ENCODE results near the gene CCDC157.
"Not testable (repeated sequence)": the region's sequence is repeated elsewhere in the genome, so short reads cannot be mapped to it uniquely, and the experiment has no call there.

CCDC157 gene

DNA sequence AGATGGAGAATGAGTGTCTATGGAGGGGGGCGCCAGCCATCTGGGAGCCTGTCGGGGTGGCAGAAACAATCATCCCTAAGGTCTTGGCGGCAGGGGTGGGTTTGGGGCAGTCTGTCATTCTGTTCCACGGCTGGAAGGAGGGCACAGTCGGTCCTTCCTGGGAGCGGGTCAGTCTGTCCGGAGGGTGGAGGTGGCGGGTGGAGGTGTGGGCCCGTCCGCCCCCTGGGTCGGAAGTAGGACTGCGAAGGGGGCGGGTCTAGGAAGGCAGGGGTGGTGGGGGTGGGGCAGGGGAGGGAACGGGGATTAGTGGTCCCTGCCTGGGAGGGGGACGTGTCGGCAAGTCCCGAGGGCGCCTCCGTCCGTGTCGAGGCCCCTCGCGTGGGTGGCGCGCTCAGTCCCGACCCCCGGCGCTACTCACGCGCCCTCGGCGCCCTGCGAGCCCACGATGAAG lies 30.5 kb upstream of the CCDC157 start:
- peak; percentile 23 for DNase-seq

DNA sequence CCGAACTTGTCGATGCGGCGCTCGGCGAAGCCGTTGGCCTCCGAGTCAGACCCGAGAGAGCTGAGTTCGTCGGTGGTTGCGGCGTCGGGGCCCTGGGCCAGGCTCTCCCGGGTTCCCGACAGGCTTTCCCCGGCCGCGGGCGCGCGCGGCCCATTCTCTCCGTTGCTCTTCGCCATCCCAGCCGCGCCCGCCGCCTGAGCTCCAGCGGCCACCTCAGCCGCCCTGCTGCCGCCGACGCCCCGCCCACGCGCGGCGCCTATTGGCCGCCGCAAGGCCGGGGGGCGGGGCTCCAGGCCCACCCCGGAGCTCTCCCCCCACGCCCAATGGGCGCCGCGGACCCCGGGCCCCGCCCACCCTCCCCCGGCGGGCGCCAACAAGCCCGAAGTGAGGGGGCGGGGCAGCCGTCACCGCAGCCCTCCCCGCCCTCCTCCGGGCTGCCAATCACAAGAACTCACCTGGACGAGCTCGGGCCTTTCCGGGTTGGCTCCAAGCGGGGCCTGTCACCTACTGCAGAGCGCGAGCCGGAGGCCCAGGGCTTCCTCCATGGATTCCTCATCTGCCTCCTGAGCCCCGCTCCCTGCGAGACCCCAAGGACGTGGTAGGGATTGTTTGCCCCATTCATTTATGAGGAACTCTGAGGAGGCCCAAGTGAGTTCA lies 30.0 kb upstream of the CCDC157 start, which contains the start of gene TBC1D10A:
Gene TBC1D10A (minus strand): TSS at position 236 of the 657 bp plus-strand sequence. CDS start 60 bp downstream, at position 176.
- DNase-seq: peak; percentile 92

GRCh38 chr22:30327864-30328345 lies 28.9 kb upstream of the CCDC157 start:
- no peak for DNase-seq

- DNase-seq: no peak
These were observed 28.2 kb upstream of the CCDC157 start for GRCh38 chr22:30328466-30329049.

DNA sequence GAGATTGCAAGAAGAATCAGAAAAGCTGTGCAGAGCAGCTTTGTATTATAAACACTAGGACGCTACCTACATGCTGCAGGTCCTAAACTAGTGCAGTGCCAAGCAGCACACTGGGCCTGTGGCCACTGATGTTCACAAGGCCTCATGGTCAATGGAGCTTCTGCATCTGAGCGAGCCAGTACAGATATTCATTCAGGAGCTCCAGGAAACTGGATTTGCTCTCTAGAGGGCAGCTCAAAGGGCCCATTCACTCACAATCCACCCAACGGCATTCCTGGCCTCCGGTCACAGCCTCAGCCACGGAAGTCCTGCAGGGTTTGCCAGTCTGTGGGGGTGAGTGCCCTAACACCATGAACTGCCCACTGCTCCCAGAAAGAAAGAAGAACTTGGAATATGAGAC lies 24.3 kb upstream of the CCDC157 start:
- DNase-seq: no peak

DNA sequence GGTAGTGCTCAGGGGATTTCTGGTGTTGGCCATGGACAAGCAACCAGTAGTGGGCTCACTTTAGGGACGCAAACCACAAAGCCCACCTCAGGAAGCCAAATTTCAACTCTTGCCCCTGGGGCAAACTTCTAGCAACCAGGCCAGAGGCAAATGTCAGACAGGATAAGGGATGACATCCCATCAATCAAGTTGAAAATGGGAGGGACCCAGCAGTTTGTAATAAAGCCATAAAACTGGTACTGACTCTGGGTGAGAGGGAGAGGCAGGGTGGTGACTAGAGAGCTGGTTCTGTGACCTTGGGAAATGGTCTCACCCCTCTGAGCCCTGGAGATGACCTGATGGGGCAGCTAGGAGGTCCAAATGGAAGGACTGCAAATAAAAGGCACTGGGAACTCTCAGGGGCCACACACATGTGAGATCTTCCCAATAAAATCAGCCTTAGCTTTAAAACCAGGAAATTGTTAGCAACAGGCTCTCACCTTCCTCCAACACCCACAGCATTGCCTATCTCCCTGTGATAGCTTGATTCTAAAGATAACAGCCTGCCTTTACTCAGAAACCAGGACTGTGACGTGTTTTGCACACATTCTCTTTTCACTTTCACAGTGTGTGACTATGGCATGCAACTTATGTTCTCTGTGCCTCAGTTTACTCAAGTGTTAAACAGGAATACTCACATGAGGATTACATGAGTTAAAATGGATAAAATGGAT lies 23.7 kb upstream of the CCDC157 start:
- no peak for DNase-seq

- no peak for DNase-seq
These were observed 23.1 kb upstream of the CCDC157 start for GRCh38 chr22:30333707-30334087.

GRCh38 chr22:30334646-30335045 lies 22.2 kb upstream of the CCDC157 start:
- DNase-seq: no peak

- DNase-seq: no peak
These were observed 21.6 kb upstream of the CCDC157 start for GRCh38 chr22:30335236-30335635.

DNA sequence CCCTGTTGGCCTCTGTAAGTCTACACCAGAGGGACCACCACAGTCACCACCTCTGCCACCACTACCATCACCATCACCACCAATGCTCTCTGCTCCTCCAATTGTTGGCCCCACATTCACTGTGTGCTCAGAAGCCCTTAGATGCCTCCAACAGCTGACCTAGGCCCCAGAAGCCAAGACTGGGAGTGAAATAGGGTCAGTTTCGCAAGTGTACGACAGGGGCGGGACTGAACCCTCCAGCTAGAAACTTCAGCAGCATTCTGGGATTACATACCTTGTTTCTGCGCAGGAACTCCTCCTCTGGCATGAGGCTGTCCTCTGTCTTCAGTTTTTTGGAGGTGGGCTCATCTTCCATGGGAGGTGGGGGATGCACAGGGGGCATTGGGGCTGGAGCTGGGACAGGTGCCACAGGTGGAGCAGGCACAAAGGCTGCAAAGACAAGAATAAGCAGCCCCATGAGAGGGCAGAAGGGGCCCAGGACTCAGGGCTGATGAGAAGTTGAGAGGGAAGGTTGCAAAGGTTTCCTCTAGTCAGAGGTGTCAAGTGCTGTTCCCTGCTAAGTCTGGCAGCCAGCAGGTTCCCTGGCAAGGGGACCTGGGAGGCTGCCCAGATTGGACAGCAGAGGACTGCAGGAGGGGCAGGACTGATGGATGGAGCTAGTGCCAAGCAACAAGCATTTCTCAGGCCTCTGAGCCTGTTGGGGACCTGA lies 19.9 kb upstream of the CCDC157 start:
- no peak for DNase-seq

- DNase-seq: no peak
These were observed 19.4 kb upstream of the CCDC157 start for GRCh38 chr22:30337461-30337778.

GRCh38 chr22:30338341-30338740 lies 18.5 kb upstream of the CCDC157 start:
- DNase-seq: not testable (repeated sequence)

DNA sequence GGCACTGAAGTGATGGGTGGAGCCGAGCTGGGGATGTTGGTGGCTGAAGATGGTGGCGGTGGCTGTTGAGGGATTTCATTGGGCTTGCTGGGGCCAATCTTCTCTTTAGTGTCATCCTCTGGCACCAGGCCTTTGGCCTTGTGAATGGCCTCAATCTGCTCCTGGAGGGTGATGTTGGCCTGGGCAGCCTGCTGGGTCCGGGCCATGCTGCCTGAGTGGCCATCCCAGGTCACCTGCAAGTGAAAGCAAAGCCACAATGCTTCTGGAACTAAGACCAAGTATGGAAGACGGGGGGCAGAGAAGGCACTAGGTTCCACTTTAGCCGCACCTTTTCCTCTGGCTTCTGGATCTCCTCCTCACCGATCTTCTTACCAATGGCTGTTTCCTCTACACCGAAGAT lies 18.0 kb upstream of the CCDC157 start:
- DNase-seq: no peak

GRCh38 chr22:30340911-30341685 lies 15.7 kb upstream of the CCDC157 start:
- no peak for DNase-seq

DNA sequence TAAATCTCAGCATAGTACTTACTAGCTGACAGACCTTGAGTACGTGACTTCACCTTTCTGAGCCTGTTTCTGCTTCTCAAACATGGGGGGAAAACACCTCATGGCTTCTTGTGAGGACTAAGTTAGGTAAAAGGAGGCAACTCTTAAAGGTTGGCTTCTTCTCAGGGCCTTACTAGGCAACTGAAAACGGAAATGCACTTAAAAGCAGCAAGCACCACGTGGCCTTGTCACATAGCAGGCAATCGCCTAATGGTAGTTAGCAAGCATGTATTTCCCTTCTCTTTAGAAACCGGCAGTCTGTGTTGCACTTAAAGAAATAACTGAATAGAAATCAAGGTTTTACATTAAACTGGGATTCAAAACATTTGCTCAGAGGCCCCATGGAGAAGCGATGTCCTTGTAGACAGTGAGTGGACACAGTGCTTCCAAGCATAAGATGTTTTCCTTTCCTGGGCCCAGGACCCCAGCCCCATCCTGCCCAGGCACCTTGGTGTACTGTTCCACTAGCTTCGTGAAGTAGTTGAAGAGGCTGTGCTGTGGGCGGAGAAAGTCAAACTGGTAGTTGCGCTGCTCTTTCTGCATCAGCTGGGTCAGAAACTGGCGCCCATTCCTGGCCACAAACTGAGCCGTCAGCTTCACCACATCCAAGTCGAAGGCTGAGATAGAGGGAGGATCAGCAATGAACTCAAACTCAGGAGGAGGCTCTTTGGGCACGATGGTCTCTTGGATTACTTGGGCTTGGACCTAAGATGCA lies 12.2 kb upstream of the CCDC157 start:
- no peak for DNase-seq

DNA sequence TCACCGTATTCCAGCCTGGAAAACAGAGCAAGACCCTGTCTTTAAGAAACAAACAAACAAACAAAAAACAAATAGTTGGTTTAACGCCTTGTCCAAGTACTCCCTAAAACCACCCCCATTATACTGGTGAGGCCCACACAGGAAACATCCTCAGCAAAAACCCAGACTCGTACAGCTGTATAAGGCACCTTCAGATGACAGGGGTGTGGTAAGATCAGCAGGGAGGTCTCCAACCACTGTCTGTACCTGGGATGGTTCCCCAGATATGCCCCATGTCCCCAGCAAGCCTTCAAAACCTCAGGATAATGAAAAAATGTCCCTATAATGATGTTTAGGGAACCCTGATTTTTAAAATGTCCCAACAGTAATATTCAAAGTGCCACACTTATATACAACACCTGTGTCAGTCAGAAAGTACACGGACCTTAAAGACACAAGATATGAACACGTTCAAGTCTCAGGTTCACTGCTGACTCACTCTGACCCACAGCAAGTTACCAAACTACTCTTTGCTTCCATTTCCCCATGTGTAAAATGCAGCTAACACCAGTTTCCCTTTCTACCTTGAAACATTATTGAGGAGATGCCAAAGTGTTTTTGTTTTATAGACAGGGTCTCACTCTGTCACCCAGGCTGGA lies 9.4 kb upstream of the CCDC157 start:
- no peak for DNase-seq

GRCh38 chr22:30348404-30348803 lies 8.4 kb upstream of the CCDC157 start:
- DNase-seq: no peak

DNA sequence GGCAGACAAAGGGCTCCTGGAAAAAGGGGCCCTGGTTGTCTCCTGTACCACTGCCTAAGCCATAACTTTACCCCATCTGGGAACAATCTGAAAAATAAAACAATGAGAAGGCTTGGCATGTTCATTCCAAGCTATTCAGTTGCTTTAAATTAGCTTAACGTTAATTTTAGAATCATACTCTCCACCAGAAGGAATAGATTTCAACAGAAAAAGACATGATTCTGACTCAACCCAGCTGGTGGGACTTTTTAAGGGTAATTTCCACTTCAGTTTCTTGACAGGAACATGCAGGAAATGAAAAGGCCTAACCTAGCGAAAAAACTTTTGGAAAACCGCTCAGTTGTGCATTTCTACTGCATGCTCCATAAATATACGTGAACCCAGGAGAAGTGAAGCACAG lies 8.0 kb upstream of the CCDC157 start:
- DNase-seq: no peak

- no peak for DNase-seq
These were observed 5.6 kb upstream of the CCDC157 start for GRCh38 chr22:30351226-30351625.

- no peak for DNase-seq
These were observed 2.2 kb upstream of the CCDC157 start for GRCh38 chr22:30354644-30355043.

- DNase-seq: no peak
These were observed 396 bp downstream of the CCDC157 start for GRCh38 chr22:30357236-30357570.
